NCI-H187 treated with DMSO at 0.1 percent for 48 hours (cell line): ENCODE results near the gene SGMS1.
"Not testable (repeated sequence)": the region's sequence is repeated elsewhere in the genome, so short reads cannot be mapped to it uniquely, and the experiment has no call there.

ENCODE experiments used
- DNase-seq: peaks from one replicate; lab custom pipeline; 2025; lab: John Stamatoyannopoulos, UW

SGMS1 gene

DNA sequence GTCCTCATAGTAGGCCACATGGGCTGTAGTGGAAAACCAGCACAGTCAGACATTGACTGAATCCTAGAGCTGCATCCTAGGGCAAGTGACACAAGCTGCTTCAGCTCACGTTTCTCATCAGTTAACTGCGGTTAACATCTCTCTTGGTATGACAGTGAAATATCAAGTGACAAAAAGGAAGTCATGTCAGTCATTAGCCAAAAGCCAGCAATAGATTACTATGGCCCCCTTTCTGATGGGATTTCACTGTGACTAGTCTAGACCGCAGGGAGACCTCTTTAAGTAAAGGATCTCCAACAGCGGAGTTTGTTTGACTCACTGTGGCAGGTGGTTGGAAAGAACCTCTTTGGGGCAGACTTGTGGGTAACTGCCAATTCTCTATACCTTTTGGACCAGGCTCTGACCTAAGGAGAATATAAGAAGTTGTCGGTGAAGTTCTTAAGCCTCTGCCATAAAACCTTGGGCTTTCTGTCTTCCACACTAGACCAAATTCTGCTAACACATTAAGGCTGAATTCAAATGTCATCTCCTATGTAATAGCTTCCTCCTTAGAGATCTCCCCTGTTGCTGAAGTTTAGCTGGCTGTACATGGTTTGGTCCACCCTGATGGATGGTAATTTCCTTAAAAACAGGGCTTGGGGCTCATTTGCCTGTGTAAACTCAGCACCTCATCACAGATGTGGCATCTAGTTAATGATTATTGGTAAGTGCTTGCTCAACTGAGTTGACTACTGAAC, 115.3 kb downstream of the SGMS1 start:
- no peak for DNase-seq

DNA sequence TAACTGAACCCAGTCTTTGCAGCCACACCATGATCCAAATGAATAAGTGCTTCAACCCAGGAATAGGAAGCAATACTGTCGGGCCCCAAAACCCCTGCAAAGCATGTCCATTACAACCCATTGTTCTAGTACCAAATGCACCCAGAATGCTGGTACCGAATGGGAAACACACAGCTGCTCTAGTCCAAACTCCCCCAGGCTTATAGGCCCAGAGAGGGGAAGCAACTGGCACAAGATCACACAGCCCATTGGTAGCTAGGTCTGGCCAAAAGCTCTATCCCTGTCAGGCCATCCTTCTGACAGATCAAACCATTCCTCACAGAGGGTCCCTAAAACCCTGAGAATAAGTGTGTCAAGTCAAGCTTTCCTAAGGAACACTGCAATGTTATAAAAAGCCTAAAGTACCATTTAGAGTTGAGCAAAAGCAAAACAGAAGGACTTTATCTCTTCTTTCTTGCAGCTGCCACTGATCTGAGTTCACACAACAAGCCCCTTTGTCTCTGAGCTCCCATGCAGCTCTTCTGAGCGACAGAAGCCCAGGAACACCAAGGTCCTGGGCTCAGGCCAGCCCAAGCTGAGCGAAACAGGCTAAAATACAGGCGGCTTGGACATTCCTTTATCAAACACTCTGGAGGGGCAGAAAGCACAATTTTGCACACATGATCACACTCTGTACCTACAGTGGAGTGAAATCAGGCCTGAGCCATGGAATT, 116.7 kb downstream of the SGMS1 start:
- DNase-seq, result no peak

DNA sequence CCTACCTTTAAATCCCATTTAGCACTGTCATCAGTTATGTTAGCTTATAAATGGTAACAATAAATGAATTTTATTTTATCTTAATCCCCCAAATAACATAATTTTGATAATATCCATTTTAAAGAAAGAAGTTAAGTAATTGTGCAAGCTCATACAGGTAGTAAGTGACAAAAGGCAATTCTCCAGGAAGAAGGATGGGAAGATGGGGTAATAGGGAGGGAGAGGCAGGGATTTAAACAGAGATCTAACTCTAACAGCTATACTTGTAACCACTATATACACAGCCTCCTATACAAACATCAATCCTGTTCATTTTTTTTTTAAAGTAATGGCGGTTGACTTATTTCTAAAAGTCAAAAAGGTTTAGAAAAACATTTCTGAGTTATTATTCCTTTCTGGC, 119.4 kb downstream of the SGMS1 start:
- DNase-seq, result no peak

DNA sequence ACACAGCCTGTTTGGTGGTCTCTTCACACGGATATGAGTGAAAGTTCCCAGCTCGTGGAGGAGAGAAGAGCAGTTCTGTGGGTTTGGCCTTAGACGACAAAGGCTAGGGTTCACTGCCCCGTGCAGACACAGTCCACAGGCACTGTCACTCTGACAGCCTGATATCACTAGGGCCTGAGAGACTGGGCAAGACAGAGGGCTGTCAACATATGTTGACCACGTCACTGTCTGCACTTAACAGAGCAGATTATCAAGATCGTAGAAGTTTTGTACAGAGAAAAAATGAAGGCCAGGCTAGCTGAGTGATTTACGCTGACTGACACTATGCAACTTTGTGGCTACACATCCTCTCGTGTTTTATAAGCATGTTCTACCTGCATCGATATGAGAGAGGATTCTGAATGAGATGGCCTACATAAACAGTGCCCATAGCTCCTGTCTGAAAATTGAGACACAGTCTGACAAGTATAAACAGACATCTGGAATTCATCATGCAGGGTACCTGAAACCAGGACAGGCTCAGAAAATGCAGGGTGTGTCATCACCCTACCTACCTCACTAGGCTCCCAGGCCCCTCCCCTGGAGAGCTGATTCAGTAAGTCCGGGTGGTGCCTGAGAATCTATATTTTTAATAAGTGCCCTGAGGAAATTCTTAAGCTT, 120.0 kb downstream of the SGMS1 start:
- DNase-seq, result no peak

DNA sequence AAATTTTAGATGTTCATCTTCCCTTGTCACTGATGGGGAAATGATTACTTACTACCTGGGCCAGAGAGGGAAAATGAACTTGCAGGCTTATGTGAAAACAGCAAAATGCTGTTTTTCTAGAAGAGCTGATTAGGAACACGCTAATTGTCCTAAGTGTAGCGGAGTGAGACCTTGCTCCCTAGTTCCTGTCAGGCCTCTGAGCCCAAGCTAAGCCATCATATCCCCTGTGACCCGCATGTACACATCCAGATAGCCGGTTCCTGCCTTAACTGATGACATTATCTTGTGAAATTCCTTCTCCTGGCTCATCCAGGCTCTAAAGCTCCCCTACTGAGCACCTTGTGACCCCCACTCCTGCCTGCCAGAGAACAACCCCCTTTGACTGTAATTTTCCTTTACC, 120.6 kb downstream of the SGMS1 start:
- DNase-seq, result not testable (repeated sequence)

DNA sequence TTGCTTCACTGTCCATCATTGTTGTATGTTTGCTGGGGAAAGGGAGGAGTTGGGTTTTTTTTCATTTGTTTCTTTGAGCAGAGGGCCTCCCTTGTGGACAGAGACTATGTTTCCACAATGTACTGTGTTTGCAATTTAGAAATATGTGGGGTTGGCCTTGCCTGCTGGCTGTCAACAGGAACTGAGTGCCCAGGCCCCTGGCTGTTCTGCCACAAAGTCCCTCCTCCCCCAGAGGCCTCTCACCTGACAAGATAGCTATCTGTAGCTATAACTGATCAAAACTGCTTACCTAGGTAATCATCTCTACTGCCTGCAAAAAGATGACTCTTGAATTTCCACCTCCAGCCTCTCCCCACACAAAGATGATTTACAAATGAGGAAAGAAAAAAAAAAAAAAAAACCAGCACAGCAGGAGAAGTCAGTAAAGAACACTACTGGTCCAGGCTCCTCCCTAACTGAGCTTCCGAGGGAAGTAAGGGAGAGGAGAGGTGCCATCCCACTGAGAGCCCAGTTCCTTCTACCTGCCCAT, 121.8 kb downstream of the SGMS1 start:
- DNase-seq, result no peak

DNA sequence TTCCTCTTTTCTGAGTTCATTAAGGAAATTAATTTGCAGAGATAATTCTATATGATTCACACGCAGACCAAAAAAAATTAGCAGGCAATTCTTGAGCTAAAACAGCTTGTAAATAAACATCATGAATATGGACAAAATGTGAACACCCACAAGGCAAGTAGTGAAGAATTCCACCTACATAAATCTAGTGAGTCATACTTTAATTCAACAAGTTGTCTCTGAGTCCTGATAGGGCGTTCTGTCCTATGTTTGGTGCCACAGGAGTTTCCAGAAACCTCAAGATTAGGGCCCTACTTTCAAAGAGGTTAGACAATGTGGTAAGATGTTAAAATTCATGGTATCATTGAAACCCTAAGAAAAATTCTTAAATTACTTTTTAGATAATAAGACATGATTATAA, 122.3 kb downstream of the SGMS1 start:
- DNase-seq, result no peak

DNA sequence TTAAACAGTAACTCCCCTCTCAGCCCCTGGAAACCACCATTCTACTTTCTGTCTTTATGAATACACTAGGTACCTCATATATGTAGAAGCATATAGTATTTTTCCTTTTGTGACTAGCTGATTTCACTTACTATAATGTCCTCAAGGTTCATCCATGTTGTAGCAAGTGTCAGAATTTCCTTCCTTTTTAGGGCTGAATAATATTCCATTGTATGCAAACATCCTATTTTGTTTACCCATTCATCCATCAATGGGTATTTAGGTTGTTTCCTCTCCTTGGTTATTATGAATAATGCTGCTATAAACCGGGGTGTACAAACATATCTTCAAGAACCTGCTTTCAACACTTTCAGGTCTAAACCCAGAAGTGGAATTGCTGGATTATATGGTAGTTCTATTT, 125.3 kb downstream of the SGMS1 start:
- no peak for DNase-seq

DNA sequence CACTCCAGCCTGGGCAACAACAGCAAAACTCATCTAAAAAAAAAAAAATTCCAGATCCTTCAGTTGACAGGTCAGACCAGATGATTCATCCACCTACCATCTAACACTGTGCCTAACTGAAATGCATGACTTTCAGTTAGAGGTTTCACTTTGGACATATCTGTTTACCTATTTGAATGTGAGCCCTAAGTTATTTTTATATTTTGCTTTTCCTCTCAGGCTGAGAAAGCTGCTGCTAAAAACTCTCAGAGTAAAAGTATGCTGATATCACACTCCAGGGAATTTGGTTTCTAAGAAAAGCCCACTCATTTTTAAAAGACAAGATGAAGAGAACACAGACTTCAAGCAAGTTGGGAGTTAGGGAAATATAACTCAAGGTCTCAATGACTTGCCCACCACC, 126.0 kb downstream of the SGMS1 start:
- DNase-seq, result no peak

DNA sequence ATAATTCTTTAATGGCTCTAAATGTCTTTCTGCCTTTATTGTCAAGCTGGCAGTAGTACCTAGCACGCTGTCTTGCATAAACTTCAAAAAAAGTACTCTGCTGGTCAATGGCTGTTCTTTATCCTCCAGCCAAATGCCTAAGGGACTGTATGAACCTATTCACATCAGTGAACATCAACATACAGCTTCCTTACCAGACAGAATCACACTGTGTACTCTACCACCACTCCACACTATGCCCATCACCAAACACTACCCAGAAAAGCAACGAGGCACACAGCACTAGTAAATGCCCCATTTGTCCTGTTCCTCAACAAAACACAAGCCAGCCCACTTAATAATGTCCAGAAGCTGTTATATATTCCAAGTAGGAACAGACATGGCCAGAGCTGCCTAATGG, 127.5 kb downstream of the SGMS1 start:
- no peak for DNase-seq

DNA sequence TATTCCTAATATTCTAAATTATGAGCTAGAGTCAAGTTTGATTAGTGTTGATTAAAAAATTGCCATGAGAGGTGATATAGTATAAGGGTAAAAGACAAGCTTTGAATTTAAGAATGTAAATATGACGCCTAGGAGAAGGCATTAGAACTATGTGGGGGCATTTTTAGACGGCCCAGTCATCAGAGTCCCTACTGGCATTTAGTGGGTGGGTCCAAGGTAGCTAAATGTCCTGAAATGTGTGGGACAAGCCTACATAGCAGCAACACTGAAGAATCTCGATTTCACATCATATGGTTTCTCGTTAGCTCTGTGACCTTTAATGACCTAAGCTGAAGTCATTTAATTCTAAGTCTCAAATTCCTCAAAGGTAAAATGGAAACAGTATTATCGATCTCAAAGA, 133.5 kb downstream of the SGMS1 start:
- no peak for DNase-seq

DNA sequence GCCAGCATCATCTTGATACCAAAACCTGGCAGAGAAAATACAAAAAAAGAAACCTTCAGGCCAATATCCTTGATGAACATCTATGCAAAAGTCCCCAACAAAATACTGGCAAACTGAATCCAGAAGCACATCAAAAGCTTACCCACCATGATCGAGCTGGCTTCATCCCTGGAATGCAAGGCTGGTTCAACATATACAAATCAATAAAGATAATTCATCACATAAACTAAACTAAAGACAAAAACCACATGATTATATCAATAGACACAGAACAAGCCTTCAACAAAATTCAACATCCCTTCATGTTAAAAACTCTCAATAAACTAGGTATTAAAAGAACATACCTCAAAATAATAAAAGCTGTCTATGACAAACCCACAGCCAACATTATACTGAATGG, 139.2 kb downstream of the SGMS1 start:
- DNase-seq, result not testable (repeated sequence)

DNA sequence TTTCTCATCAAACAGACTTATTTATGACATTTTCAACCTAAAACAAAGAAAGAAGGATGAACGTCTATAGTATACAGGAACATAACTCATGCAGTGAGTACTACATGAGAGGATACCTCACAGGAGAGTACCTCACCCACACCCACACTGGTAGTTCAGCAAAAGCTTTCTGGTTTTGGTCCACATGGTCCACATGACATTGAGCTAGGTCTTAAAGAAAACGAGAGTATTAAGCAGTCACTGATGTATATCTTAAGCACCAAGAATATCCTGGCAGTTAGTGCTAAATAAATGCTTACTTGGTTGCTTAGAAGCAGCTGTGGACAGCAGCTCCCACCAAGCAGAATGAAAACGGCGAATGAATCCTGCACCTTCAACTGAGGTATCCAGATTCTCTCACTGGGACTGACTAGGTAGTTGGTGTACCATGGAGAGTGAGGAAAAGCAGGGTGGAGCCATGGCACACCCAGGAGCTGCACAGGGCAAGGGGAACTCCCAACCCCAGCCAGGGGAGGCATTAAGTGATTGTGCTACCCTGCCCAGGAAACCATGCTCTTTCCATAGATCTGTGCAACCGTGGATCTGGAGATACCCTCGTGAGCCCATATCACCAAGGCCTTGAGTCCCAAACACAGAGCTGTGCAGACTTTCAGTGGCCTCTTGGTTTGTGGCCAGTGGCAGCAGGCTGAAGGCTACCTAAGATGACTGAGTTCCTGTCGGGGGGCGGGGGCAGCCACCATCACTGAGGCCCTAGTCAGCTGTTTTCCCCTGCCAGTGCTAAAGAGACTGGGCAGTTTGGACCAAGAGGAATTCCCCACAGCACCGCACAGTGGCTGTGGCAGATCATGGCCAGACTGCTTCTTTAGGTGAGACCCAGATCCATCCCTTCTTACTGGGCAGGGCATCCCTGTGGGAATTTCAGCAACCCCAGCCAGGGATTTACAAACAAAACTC, 143.4 kb downstream of the SGMS1 start:
- no peak for DNase-seq

DNA sequence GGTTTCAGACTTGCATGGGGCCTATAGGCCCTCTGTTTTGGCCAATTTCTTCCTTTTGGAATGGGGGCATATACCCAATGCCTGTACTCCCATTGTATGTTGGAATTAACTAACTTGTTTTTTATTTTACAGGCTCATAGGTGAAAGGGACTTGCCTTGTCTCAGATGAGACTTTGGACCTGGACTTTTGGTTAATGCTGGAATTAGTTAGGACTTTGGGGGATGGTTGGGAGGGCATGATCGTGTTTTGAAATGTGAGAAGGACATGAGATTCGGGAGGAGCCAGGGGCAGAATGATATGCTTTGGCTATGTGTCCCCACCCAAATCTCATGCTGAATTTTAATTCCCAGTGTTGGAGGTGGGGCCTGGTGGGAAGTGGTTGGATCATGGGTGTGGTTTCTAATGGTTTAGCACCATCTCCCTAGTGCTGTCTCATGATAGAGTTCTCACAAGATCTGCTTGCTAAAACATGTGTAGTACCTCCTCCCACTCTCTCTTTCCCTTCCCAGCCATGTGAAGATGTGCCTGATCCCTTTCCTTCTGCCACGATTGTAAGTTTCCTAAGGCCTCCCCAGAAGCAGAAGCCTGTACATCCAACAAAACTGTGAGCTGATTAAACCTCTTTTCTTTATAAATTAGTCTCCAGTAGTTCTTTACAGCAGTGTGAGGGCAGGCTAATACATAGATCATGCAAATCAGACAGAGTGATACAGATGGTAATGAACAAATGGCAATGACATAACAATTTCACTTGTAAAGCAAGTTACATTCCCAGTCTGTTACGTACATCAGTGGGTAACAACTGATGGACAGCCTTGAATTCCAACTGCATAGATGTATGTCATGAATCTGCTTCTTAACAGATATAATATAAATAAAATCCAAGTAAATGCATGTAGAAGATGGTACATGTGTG, 146.2 kb downstream of the SGMS1 start:
- no peak for DNase-seq

DNA sequence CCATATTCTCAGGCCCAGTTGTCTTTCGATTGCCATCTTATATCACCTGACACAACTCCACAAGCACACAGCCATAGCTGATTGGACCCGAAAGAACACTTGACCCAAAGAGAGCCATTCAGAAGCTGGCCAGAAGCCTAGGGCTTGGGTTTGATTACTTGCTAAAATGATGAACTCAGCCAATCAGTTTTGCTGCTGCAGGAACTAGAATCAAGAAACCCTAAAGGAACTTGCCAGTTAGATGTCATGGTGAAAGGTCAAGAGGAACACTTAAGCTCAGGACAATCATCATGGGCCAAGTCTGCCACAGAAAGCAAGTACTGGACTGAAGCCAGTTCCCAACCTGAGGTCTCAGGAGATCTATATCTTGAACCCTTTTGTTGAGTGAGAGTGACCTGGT, 150.0 kb downstream of the SGMS1 start:
- DNase-seq, result no peak

DNA sequence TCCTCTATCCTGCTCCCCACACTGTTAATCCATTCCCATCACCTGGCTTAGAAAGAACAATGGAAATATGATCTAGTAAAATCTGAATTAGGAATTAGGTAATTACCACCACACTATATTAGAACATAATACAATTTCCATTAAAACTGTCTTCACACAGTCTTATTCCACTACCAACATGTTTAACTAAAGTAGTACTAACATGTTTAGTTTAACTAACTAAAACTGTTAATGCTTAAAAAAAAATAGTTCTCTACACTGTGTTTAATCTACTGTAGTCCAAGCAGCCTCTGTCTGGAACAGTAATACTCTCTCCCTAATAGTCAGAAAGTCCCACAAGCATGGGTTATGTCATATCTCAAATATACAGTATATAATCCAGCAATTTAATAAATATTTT, 150.8 kb downstream of the SGMS1 start:
- DNase-seq, result no peak

DNA sequence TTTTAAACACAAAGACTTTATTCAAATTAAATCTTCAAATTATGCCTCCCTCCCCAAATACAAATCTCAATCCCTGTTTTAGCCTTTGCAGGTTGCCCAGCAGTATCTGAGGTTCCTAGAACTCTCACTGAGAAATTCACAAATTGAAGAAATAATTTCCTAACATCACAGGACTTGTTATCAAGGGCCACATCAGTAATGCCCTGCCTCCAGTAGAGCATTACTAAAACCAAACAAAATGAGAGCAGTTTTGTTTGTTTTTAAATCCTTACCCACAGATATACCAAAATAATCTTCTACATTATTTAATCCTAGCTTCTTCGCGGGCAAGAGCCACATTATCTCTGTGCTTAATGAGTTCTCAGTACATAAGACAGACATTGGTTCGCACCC, 152.2 kb downstream of the SGMS1 start:
- DNase-seq, result no peak

DNA sequence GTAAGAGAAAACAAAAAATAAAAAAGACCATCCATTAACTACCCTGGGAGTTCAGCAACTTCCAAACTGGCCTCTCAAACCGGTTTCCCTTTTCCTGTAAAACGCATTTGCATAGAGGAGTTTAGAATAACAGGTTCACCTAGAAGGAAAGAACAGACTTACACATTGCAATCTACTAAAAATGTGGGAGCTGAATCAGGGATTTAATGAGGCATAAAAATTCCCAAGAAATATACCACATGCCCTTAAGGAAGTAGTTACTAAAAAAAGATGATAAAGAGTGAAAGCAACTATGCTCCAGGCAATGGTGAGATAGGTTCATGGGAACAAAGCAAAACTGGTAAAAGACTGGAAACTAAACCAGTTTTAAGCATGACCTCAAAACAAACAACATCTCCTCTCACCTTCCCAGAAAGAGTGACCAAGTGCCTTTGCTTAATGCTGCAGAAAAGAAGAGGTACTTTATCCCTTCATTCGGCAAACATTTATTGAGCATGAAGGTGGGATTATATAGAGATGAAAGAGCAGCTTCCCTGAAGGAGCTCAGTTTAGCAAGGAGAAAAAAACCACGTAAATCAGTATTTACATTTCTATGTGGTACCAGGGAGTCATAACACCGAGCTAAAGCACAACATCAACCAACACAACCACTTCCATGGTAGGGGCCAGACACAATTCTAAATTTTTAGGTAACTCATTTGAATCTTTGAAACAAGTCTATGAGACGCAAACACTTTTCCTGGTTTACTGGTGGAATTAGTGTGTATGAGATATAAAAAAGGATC, 152.8 kb downstream of the SGMS1 start:
- DNase-seq, result no peak

DNA sequence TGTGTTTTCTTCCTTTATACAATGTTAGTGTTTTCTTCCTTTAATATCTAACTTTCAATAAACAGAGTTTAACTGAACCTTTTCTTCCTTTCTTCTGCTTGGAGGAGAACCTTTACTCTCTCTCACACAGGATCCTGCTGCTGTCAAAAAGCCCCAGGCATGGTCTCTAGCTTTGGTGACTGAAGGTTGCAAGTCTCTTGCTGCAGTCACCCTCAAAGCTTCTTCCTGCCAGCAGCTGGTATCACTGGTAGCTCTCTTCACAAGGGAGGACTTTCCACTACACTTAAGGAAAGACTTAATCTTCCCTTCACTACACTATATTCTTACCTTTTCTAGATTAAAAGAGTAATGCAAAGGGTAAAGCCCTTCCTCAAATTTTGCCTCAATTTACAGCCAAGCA, 153.4 kb downstream of the SGMS1 start:
- DNase-seq, result no peak

DNA sequence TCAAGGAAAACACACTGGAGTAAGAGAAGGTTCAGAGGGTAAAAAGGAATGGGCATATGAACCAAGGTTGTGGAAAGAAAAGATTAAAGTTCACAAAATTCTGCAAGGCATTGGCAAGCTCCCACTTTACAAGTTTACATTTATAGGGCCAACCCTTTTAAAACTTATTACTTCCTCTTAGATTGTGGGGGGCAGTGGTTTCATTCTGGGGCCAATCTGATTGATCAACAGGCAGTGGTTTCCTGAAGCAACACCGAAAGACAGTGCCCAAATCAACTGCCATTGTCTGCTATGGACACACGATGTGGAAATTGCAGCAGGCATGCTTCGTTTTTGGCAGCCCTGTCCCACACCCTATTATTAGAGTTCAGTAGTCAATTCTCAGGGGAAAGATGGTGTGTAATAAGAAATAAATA, 154.0 kb downstream of the SGMS1 start:
- DNase-seq, result no peak
